ENCODE data around the gene GDNF.

Gene GDNF

GRCh38 chr5:37846786-37847310 is 7.0 kb upstream of the GDNF start:
- DNase-seq = no peak

- no peak for DNase-seq
Observed at GRCh38 chr5:37844009-37844408, 4.2 kb upstream of the GDNF start.

GRCh38 chr5:37842048-37842447 is 2.2 kb upstream of the GDNF start:
- DNase-seq = no peak

- DNase-seq = no peak
Observed at GRCh38 chr5:37841203-37841602, 1.4 kb upstream of the GDNF start.

- DNase-seq = no peak
Observed at GRCh38 chr5:37840053-37841034, 503 bp upstream of the GDNF start.

- DNase-seq = no peak
Observed at GRCh38 chr5:37838933-37839341, 904 bp downstream of the GDNF start.

- no peak for DNase-seq
Observed at GRCh38 chr5:37838152-37838932, 1.5 kb downstream of the GDNF start.

- DNase-seq = no peak
Observed at GRCh38 chr5:37837414-37838032, 2.3 kb downstream of the GDNF start.

GRCh38 chr5:37836592-37837413 is 3.0 kb downstream of the GDNF start:
- no peak for DNase-seq

- no peak for DNase-seq
Observed at GRCh38 chr5:37836235-37836591, 3.6 kb downstream of the GDNF start.

- DNase-seq = no peak
Observed at GRCh38 chr5:37835380-37835973, 4.4 kb downstream of the GDNF start.

- no peak for DNase-seq
Observed at GRCh38 chr5:37834542-37835379, 5.1 kb downstream of the GDNF start.

GRCh38 chr5:37833990-37834389 is 5.9 kb downstream of the GDNF start:
- DNase-seq = no peak

GRCh38 chr5:37831821-37832534 is 7.9 kb downstream of the GDNF start:
- no peak for DNase-seq

GRCh38 chr5:37830348-37830747 is 9.5 kb downstream of the GDNF start:
- DNase-seq = no peak

- no peak for DNase-seq
Observed at GRCh38 chr5:37825334-37825915, 14.4 kb downstream of the GDNF start.

- no peak for DNase-seq
Observed at GRCh38 chr5:37823433-37824152, 16.2 kb downstream of the GDNF start.

- no peak for DNase-seq
Observed at GRCh38 chr5:37816883-37817282, 23.0 kb downstream of the GDNF start.

- no peak for DNase-seq
Observed at GRCh38 chr5:37816331-37816730, 23.5 kb downstream of the GDNF start.
